ENCODE data around the gene PTPRA.
"Not testable (repeated sequence)": the region's sequence is repeated elsewhere in the genome, so short reads cannot be mapped to it uniquely, and the experiment has no call there.

Gene PTPRA

DNA sequence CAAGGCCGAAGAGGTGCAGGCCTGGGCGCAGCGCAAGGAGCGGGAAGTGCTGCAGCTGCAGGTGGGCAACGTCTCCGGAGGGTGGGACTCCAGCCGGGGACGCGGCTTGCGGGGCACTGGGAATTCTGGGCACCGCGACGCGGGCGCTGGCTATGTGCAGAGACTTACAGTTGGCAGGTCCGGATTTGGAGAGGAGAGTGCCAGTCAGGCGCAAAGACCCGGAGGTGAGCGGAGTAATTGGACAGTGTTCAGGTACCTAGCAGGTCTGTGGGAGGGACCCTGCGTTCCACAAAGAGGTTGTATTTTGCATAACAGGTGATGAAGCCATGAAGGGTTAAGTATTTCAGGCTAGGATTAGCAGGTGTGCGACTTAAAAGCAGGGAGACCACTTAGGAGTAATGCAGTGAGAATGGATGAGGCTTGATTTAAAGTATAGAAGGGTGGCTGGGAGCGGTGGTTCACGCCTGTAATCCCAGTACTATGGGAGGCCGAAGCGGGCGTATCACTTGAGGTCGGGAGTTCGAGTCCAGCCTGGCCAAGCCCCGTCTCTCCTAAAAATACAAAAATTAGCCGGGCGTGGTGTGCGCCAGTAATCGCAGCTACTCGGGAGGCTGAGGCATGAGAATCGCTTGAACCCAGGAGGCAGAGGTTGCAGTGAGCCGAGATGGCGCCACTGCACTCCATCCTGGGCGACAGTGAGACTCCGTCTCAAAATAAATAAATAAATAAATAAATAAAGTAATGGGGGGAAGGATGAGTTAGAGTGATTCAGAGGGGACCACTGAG is 173.6 kb downstream of the PTPRA start:
- DNase-seq = peak; percentile 91

DNA sequence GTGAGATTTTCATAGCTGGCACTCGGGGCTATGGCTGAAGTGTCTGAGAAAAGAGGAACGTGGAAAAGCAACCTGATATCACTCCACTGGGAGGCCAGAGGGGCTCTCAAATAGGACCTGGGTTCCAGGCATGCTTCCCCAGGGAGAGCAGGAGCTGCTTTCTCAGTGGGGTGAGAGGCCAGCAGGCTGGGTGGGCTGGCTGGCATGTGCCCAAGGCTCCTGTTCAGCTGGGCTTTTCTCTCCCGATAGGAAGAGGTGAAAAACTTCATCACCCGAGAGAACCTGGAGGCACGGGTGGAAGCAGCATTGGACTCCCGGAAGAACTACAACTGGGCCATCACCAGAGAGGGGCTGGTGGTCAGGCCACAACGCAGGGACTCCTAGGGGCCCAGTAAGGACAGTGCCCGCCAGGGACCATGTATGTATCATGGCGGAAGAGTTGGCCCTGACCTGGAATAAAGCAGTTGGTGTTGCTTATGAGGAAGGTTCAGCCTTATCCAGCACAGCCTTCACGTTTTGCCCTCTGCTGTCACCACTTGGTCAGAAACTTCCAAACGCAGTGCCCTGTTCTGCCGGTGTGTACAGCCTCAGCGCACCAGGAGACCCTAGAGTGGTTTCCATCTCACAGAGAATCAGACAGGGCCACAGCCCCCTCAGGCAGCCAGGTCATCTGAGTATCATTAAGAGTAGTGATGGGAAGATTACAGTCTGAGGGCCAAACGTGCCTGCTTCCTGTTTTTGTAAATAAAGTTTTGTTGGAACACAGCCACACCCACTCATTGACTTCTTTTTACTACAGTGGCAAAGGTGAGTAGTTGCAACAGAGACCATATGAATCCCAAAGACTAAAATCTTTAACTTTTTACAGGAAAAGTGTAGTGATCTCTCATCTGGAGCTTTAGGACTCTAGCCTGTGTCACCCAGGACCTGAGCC is 174.5 kb downstream of the PTPRA start:
- DNase-seq = no peak

DNA sequence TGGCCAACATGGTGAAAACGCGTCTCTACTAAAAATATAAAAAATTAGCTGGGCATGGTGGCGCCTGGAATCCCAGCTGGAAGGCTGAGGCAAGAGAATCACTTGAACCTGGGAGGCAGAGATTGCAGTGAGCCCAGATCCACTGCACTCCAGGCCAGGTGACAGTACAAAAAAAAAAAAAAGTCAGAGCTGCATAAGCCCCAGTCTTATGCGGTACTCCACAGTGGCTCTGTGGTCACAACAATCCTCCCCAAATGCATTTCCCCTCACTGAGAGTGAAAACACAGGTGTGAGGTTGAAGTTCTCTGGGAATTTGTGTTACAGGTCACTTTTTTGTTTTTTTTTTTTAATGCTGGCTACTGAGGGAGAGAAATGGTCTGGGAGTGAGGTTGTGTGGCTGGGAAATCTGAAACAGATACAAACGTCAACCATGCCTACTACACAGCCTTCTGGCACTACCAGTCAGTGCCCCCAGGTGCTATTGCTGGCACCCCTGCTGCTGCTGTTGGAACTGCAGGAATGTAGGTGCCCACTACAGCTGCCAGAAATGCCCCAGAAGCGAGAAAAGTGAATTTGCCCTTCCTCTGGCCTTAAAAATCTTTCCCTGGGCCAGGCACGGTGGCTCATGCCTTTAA is 178.2 kb downstream of the PTPRA start:
- DNase-seq = no peak

DNA sequence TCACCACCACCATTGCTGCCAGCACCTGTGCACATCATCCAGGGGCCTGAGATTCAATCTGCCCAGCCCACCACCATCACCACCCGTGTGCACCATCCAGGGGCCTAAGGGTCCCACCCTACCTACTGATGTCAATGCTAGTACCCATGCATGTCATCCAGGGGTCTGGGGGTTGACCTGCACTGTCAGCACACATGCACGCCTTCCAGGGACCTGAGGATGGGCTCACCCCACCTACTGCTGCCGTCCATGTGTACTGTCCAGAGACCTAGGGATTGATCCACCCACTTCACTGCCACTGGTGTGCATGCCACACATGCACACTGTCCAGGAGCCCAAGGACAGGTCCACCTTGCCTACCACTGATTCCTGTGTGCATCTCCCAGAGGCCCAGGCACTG is 186.2 kb downstream of the PTPRA start:
- DNase-seq = no peak

DNA sequence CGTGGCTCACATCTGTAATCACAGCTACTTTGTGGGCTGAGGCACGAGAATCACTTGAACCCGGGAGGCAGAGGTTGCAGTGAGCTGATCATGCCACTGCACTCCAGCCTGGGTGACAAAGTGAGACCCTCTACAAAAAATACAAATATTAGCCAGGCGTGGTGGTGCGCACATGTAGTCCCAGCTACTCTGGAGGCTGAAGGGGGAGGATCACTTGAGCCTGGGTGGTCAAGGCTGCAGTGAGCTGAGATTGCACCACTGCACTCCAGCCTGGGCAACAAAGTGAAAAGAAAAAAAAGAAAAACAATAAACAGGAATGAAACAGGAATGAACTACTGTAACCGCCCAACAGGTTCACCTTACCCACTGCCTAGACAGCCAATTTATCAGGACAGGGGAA is 190.8 kb downstream of the PTPRA start:
- not testable (repeated sequence) for DNase-seq

DNA sequence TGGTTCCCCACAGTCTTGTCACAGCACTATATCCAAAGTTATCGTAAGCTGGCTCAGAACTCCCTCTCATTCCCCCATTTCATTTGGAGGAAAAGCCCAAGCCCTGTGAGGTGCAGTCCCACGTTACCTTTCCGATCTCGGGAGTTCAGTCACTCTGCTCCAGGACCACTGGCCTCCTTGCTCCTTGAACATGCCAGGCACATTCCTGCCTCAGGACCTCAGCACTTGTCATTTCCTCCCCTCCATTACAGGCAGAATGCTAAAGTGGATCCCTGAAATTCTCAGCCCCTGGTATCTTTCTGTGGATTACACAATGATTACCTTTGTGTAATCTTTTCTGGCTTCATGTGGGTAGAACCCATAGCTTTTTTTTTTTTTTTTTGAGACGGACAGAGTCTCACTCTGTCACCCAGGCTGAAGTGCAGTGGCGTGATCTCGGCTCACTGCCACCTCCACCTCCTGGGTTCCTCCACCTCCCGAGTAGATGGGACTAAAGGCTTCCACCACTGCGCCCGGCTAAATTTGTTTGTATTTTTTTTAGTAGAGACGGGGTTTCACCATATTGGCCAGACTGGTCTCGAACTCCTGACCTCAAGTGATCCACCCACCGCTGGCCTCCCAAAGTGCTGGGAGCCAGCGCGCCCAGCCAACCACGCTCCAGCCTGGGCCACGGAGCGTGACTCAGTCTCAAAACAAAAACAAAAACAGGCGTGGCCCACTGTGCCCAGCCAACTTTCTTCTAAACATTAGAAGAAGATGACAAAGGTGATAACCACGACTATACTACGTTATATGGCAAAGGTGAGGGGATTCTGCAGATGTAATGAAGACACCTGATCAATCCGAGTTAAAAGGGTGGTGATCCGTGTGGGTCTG is 194.1 kb downstream of the PTPRA start:
- no peak for DNase-seq

DNA sequence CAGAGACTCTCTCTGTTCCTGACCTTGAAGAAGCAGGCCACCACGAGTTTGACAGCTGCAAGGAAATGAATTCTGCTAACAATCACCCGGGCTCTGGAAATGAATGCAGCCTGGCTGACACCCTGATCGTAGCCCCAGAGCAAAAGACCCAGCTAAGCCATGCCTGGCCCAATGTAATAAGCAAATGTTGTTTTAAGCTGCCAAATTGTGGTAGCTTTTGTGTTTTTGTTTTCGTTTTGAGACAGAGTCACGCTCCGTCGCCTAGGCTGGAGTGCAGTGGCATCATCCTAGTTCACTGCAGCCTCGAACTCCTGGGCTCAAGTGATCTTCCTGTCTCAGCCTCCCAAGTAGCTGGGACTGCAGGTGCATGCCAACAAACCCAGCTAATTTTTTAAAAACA is 194.8 kb downstream of the PTPRA start:
- DNase-seq = no peak

DNA sequence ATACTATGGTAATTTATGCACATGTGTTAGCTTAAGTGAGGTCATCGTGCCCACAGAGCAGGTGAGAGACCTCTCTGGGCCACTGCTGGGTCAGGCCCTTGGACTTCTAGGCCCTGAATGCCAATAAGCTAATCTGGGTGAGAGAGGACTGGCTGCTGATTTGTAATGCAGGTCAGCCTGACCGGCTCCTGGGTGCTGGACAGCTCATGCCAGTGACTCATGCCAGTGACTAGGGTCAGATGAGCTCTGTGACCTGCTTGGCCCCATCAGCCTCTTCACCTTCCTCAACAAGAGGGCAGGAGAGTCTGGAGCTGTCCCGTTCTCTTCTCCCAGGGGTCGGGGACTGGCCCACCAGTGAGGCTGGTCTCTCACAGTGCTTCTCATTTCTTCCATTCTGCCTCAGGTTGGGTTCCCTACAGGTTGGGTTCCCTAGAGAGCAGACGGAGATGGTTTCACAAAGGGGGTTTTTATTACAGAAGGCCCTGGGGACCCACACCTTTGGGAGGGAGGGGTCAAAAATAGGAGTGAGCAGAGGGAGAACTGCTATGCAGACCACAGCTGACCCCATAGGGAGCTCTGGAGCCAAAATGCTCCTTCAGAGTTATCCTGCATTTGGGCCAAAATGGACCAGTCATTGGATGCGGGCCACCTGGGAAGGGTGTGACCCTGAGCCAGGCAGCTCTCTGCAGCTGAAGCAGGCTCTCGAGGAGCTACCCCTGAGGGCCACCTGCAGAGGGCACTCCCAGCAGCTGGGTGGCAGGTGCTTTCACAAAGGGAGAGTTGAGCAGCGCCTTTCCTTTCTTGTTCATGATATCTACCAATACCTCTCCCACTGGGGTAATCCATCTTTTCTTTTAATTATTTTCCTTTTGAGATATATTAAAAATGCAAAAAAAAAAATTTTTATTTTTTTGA is 196.0 kb downstream of the PTPRA start:
- DNase-seq = peak; percentile 78

DNA sequence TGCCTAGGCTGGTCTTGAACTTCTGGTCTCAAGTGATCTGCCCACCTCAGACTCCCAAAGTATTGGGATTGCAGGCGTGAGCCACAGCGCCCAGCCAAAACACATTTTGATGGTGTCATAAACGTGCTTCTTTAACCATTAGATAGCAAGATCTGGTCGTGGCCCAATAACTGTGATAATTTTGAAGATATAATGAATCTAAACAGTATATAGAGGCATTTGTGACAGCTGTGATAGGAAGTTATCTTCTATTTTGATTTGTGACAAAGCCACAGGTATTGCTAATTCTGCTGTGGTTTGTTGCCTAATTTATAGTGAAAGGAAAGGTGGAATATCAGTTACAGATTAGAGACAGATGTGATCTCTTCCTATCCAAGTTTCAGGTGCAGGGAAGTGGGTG is 197.4 kb downstream of the PTPRA start:
- no peak for DNase-seq

DNA sequence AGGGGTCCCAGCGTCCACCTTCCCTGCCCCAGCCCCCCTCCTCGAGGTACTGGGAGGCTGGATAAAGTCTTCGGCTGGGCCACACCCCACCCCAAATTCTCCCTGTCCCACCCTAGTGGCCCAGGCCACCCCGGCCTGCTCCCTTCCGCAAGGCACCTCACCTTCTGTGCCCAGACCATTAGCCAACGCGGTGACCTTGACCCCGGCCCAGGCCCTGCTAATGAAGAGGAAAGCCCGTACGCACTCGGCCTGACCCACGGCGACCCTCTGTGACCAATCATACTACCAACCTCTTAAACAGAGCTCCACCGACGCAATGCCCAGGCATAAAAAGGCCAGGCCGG is 198.0 kb downstream of the PTPRA start:
- DNase-seq = no peak

DNA sequence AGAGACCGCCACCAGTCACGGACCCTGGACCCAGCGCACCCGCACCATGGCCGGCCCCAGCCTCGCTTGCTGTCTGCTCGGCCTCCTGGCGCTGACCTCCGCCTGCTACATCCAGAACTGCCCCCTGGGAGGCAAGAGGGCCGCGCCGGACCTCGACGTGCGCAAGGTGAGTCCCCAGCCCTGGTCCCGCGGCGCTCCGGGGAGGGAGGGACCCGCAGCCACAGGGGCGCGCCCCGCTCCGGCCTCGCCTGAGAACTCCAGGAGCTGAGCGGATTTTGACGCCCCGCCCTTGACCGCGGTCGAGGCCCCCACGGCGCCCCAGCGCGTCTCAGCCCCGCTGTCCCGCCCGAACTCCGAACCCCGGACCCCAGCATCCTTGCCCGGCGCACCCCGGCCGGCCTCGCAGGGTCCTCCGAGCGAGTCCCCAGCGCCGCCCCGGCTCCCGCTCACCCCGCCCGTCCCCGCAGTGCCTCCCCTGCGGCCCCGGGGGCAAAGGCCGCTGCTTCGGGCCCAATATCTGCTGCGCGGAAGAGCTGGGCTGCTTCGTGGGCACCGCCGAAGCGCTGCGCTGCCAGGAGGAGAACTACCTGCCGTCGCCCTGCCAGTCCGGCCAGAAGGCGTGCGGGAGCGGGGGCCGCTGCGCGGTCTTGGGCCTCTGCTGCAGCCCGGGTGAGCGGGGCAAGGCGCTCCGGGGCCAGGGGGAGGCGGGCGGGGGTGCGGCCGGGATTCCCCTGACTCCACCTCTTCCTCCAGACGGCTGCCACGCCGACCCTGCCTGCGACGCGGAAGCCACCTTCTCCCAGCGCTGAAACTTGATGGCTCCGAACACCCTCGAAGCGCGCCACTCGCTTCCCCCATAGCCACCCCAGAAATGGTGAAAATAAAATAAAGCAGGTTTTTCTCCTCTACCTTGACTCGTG is 198.6 kb downstream of the PTPRA start, which contains the start of gene OXT:
OXT (plus strand) TSS at position 11 of the 920 bp plus-strand sequence; CDS start at position 47, 36 bp downstream.
- DNase-seq = peak; percentile 37

DNA sequence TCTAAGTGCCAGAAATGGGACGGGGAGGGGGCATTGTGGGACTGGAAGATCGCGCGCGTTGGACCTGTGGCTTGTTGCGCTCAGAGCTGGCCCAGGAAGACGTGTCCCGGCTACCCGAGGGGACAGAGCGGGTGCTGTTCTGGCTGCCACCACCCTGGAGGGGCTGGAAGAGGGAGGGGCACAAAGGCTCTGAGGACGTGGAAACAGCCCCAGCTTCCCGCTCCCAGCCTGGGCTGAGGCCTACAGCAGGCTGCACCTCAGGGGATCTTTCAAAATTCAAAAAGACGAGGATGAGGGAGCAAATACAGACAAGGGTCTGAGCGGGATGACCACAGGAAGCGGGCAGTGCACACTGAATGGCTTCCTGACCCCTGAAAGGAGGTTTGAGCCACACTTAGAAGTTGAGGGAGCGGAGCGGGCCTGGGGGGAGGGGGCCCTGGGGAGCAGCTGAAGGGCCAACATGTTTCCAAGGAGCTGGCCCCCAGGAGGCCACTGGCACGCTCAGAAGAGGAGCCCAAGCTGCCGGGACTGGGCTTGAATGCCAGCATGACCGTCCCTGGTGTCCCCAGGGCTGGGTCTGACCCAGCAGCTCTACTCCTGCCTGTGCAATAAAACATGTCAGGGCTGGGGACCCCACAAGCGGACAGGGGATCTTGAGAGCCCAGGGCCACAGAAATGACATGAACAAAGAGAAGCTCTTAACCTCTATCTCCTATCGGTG is 199.4 kb downstream of the PTPRA start:
- no peak for DNase-seq

DNA sequence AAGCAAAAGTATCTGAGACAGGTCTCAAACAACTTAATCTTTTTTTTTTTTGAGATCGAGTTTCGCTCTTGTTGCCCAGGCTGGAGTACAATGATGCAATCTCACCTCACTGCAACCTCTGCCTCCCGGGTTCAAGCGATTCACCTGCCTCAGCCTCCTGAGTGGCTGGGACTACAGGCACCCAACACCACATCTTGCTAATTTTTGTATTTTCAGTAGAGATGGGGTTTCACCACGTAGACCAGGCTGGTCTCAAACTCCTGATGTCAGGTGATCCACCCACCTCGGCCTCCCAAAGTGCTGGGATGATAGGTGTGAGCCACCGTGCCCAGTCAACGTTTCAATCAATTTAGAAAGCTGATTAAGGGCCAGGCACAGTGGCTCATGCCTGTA is 200.0 kb downstream of the PTPRA start:
- not testable (repeated sequence) for DNase-seq

DNA sequence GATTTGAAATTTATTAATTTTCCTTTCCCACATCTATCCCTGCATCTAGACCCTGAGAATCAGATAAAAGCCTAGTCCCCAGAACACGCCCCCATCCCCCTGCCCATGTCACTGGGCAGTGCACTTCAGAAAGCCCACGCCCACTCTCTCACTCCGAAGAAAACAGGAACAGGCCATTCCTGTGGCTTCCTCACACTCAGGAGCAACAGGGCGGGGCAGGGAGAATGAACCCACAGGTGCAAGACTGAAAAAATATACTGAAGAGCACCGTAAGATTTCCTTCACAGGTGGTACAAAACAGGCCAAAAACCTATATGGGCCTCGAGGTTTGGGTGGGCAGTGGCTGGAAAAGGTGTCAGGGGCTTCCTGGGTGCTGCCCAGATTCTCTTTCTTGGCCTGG is 201.5 kb downstream of the PTPRA start:
- no peak for DNase-seq

DNA sequence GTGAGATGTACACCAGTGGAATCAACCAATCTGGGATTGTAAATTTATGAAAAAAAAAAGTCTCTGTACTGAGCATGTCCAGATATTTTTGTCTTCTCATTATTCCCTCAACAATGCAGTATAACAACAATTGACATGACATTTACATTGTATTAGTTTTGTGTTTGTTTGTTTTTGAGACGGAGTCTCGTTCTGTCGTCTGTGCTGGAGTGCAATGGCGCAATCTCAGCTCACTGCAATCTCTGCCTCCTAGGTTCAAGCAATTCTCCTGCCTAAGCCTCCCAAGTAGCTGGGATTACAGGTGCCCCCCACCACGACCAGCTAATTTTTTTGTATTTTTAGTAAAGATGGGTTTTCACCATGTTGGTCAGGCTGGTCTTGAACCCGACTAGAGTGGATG is 202.0 kb downstream of the PTPRA start:
- not testable (repeated sequence) for DNase-seq

DNA sequence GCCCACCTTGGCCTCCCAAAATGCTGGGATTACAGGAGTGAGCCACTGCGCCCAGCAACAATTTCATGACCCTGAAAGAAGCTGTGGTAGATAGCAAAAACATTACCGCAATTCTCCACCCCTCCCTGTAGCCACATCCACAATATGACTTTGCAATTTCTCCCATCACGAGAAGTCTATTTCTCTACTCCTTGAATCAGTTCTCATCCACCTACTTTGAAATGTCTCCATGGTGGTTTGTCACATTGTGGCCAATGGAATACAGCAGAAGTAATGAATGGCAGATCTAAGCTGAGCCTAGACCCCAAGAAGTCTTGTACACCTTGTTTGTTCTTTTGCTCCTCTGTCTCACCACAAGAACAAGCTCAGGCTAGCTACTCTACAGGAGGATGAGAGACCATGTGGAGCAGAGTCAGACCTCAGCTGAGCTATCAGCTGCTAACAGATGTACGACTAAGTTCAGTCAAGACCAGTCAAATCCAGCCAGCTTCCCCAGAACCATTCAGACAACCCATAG is 204.4 kb downstream of the PTPRA start:
- DNase-seq = no peak

DNA sequence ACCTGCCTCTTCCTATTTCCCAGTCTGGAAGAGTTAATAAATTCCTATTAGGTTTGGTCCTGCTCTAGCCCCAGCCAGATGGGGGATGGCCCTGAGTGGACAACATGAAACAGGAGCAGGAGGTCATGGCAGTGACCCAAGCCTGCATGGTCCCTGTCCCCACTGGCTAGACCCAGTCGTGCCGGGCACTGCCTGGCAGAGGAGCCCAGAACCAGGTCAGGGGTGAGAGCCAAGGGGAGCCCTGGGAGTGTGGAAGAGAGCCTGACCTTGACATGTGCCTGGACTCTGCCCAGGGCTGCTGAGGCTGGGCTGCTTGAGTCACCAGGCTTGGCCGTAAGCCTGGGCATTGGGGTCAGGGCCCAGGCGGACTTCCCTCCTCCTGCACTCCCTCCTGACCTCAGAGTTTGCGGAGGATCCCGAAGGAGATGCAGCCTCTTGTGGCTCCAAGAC is 207.7 kb downstream of the PTPRA start:
- DNase-seq = no peak

DNA sequence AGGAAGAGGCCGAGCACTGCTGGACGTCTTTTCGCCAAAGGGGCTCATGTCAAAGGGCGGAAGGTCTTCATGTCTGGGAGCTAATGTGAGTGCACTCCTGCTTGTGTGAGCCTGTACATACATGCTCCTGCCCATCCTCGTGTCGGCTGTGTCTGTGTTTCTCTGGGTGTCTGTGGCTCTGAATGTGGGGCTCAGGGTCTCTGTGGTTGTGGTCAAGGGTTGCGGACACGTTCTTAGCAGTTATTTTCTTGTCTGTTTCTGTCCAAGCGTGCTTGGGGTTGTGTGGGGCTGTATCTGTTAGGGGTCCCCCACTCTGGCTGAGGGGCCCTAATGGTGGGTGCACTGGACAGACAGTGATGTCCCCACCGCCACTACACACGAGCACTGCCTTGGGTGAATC is 208.4 kb downstream of the PTPRA start:
- no peak for DNase-seq

DNA sequence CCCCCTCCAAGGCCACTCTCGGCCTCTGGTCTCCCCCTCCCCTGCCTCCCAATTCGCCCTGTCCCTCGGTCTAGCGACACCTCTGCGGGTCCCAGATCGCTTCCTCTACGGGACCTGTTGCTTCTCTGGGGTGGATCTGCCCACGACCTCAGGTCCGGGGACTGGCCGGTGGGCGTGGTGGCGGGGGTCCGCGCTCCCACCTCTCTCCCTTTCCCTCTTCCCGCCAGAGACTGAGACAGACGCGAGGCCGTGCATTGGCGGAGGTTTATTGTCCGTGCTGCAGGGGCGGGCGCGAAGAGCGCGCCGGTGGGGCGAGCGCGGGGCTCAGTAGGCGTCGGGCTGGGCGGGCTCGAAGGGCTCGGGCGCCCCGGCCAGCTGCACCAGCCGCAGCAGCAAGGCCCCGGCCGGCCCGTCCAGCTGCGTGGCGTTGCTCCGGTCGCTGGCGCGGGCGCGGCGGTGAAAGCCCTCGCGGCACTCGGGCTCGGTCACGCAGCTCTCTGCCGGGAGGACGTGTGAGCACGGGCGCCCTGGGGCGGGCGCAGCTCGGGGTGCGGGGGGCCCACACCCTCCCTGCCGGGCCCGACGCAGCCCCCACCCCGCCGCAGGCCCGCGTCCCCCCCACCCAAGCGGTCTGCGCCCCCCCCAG is 209.1 kb downstream of the PTPRA start:
- peak; percentile 47 for DNase-seq
